H1 (cell line): ENCODE data around the gene BLNK. TPM values are rescaled to one million over a fixed set of nuclear protein-coding genes. Genes with fewer than 3 reads are reported as not detected.

Source experiments
- CTCF ChIA-PET: fragments of 300-600 bp; sonication (Branson Sonifier 250); formaldehyde crosslinking; loops from one replicate; lab custom pipeline; 2021; ENCODE audit not compliant: partially characterized antibody; lab: Charles Lee
- POLR2A ChIA-PET: fragments of 300-600 bp; sonication (Branson Sonifier 250); formaldehyde crosslinking; loops from one replicate; lab custom pipeline; 2021; ENCODE audit warnings: inconsistent platforms; ENCODE audit not compliant: partially characterized antibody; lab: Charles Lee
- DNase-seq, 2 experiments: peaks; one replicate each; pipeline versions ENCODE4 v3.0.0 to v3.0.0-alpha.2; 2010 to 2022; ENCODE audit warnings: low spot score in 2 of 2, low read depth in 1 of 2, mixed read lengths in 1 of 2
- FAIRE-seq: peaks from 2 replicates; lab custom pipeline; 2011; peaks lifted over from hg19 to GRCh38; lab: Jason Lieb, UNC
- H2AFZ ChIP-seq: 2 replicates; pipeline ENCODE4 v1.8.1; 2012; ENCODE audit warnings: low read length, inconsistent platforms
- H2AK5ac ChIP-seq: 2 replicates; pipeline ENCODE4 v1.6.1; 2013; ENCODE audit warnings: low read depth, low read length
- H2BK120ac ChIP-seq: replicated peaks from 2 replicates; pipeline ENCODE3; 2013; ENCODE audit warnings: low read depth, low read length, inconsistent platforms
- H2BK12ac ChIP-seq: 2 replicates; pipeline ENCODE4 v1.6.1; 2013; ENCODE audit warnings: low read depth, low read length
- H2BK15ac ChIP-seq: 2 replicates; pipeline ENCODE4 v1.6.1; 2013; ENCODE audit warnings: low read length
- H2BK20ac ChIP-seq: 2 replicates; pipeline ENCODE4 v1.6.1; 2013; ENCODE audit warnings: low read length
- H2BK5ac ChIP-seq: 2 replicates; pipeline ENCODE4 v1.6.1; 2013; ENCODE audit warnings: low read depth, low read length
- H3K14ac ChIP-seq: 2 replicates; pipeline ENCODE4 v1.6.1; 2013; ENCODE audit warnings: inconsistent platforms; ENCODE audit not compliant: insufficient read length
- H3K18ac ChIP-seq: 2 replicates; pipeline ENCODE4 v1.6.1; 2013; ENCODE audit warnings: low read length; ENCODE audit errors: extremely low read depth
- H3K23ac ChIP-seq: 2 replicates; pipeline ENCODE4 v1.6.1; 2013; ENCODE audit warnings: inconsistent platforms; ENCODE audit not compliant: insufficient read length
- H3K23me2 ChIP-seq: 2 replicates; pipeline ENCODE4 v1.6.1; 2013; ENCODE audit warnings: low read depth, low read length
- H3K27ac ChIP-seq: 2 replicates; pipeline ENCODE4 v1.6.1; 2011; ENCODE audit warnings: low read depth, low read length, inconsistent platforms
- H3K27me3 ChIP-seq, 4 experiments: replicated peaks in 1 of 4; 1 replicate in 1 of 4; 2 replicates in 3 of 4; pipeline versions ENCODE4 v1.6.1 to v1.8.1; 2011 to 2013; ENCODE audit warnings: low read length in 3 of 4, mild to moderate bottlenecking in 3 of 4, inconsistent platforms in 2 of 4, mixed read lengths in 2 of 4, moderate library complexity in 1 of 4; ENCODE audit not compliant: control insufficient read depth in 3 of 4, insufficient read depth in 3 of 4; ENCODE audit errors: extremely low read depth in 1 of 4
- H3K36me3 ChIP-seq, 4 experiments: 2 replicates each; pipeline versions ENCODE4 v1.6.1 to v1.8.1; 2011 to 2013; ENCODE audit warnings: mild to moderate bottlenecking in 4 of 4, low read length in 3 of 4, moderate library complexity in 2 of 4, control low read depth in 1 of 4, inconsistent platforms in 1 of 4; ENCODE audit not compliant: insufficient read depth in 4 of 4, control insufficient read depth in 2 of 4
- H3K4ac ChIP-seq: replicated peaks from 2 replicates; pipeline ENCODE3; 2013; ENCODE audit warnings: low read length, low read depth, mixed read lengths, inconsistent platforms; ENCODE audit not compliant: insufficient read length
- H3K4me1 ChIP-seq, 4 experiments: replicated peaks in 1 of 4; 1 replicate in 1 of 4; 2 replicates in 3 of 4; pipeline versions ENCODE4 v1.6.1 to v1.8.1; 2011 to 2013; ENCODE audit warnings: low read length in 3 of 4, inconsistent platforms in 2 of 4, mixed read lengths in 1 of 4; ENCODE audit not compliant: insufficient read depth in 4 of 4, control insufficient read depth in 3 of 4
- H3K4me2 ChIP-seq, 2 experiments: 2 replicates each; pipeline versions ENCODE4 v1.6.1 to v1.8.1; 2011 to 2013; ENCODE audit warnings: low read depth in 2 of 2, low read length in 2 of 2, control low read depth in 1 of 2, inconsistent platforms in 1 of 2, mild to moderate bottlenecking in 1 of 2; ENCODE audit not compliant: insufficient read depth in 1 of 2
- H3K4me3 ChIP-seq, 4 experiments: fragments of 200-600, 300-600 bp in 1 of 4; sonication (generic), shearing (Covaris generic), sonication (Bioruptor Twin) in 1 of 4; 2 replicates each; pipeline versions ENCODE4 v1.5.1 to v1.8.1; 2011 to 2016; ENCODE audit warnings: low read length in 4 of 4, low read depth in 3 of 4, control low read depth in 2 of 4, inconsistent platforms in 2 of 4, mild to moderate bottlenecking in 2 of 4, mixed read lengths in 1 of 4, moderate library complexity in 1 of 4; ENCODE audit not compliant: insufficient read depth in 2 of 4; ENCODE audit errors: extremely low read depth in 1 of 4
- H3K56ac ChIP-seq: replicated peaks from 2 replicates; pipeline ENCODE3; 2013; ENCODE audit warnings: low read depth, mild to moderate bottlenecking, mixed read lengths, low read length, inconsistent platforms; ENCODE audit not compliant: insufficient read length
- H3K79me1 ChIP-seq: 2 replicates; pipeline ENCODE4 v1.6.1; 2013; ENCODE audit warnings: low read depth, low read length, control low read depth
- H3K79me2 ChIP-seq, 2 experiments: 2 replicates each; pipeline versions ENCODE4 v1.6.1 to v1.8.1; 2012 to 2013; ENCODE audit warnings: low read length in 2 of 2, mild to moderate bottlenecking in 2 of 2, inconsistent platforms in 1 of 2; ENCODE audit not compliant: insufficient read depth in 2 of 2, control insufficient read depth in 1 of 2
- H3K9ac ChIP-seq, 4 experiments: replicated peaks in 1 of 4; 1 replicate in 1 of 4; 2 replicates in 3 of 4; pipeline versions ENCODE4 v1.6.1 to v1.8.1; 2011 to 2013; ENCODE audit warnings: low read depth in 3 of 4, low read length in 3 of 4, control low read depth in 2 of 4, mild to moderate bottlenecking in 2 of 4, moderate library complexity in 2 of 4, inconsistent platforms in 1 of 4; ENCODE audit errors: extremely low read depth in 1 of 4
- H3K9me3 ChIP-seq, 2 experiments: 2 replicates each; pipeline versions ENCODE4 v1.6.1 to v1.8.1; 2012 to 2013; ENCODE audit warnings: mild to moderate bottlenecking in 2 of 2, moderate library complexity in 2 of 2, control low read depth in 1 of 2, inconsistent platforms in 1 of 2, low read depth in 1 of 2, low read length in 1 of 2, mixed read lengths in 1 of 2; ENCODE audit not compliant: insufficient read depth in 2 of 2
- H4K20me1 ChIP-seq, 2 experiments: replicated peaks in 1 of 2; 2 replicates each; pipeline versions ENCODE3 to v1.8.1; 2011 to 2013; ENCODE audit warnings: inconsistent platforms in 2 of 2, low read length in 2 of 2, mild to moderate bottlenecking in 1 of 2; ENCODE audit not compliant: insufficient read depth in 2 of 2, control insufficient read depth in 1 of 2
- H4K5ac ChIP-seq: 2 replicates; pipeline ENCODE4 v1.6.1; 2013; ENCODE audit warnings: low read length, low read depth, mixed read lengths, inconsistent platforms; ENCODE audit not compliant: insufficient read length
- H4K8ac ChIP-seq: 2 replicates; pipeline ENCODE4 v1.8.0; 2013; ENCODE audit warnings: mild to moderate bottlenecking, moderate library complexity, low read length, inconsistent platforms; ENCODE audit not compliant: insufficient read depth; ENCODE audit errors: extremely low read depth
- H4K91ac ChIP-seq: replicated peaks from 2 replicates; pipeline ENCODE3; 2013; ENCODE audit warnings: low read length, mixed read lengths, inconsistent platforms; ENCODE audit not compliant: insufficient read length
- GABPA ChIP-seq: IDR thresholded peaks from 2 replicates; pipeline ENCODE4 v1.6.1; 2011; ENCODE audit warnings: mild to moderate bottlenecking, low read length, moderate library complexity, borderline replicate concordance; ENCODE audit not compliant: insufficient read depth
- JUN ChIP-seq: IDR thresholded peaks from 2 replicates; pipeline ENCODE4 v1.6.1; 2011; ENCODE audit warnings: low read depth, mild to moderate bottlenecking, improper control_type of control experiment, low read length
- NANOG ChIP-seq: IDR thresholded peaks from 2 replicates; pipeline ENCODE4 v1.6.1; 2011; ENCODE audit warnings: low read length, low read depth, mild to moderate bottlenecking, inconsistent platforms; ENCODE audit not compliant: insufficient read depth, poor library complexity, severe bottlenecking
- RBBP5 ChIP-seq: IDR thresholded peaks from 2 replicates; pipeline ENCODE4 v1.7.1; 2012; ENCODE audit warnings: low read depth, mild to moderate bottlenecking, inconsistent platforms, low read length, moderate library complexity, borderline replicate concordance
- SIN3A ChIP-seq, 2 experiments: IDR thresholded peaks in 1 of 2; conservative IDR thresholded peaks in 1 of 2; 2 replicates each; pipeline ENCODE4 v1.6.1; 2011 to 2012; ENCODE audit warnings: low read length in 2 of 2, improper control_type of control experiment in 1 of 2, low read depth in 1 of 2, mild to moderate bottlenecking in 1 of 2
- SRF ChIP-seq: IDR thresholded peaks from 2 replicates; pipeline ENCODE4 v1.6.1; 2011; ENCODE audit warnings: mild to moderate bottlenecking, low read depth, low read length, moderate library complexity
- TAF7 ChIP-seq: optimal IDR thresholded peaks from 2 replicates; pipeline ENCODE3; 2011; ENCODE audit warnings: low read depth, mild to moderate bottlenecking, inconsistent platforms, low read length, moderate library complexity, borderline replicate concordance
- TCF12 ChIP-seq: IDR thresholded peaks from 2 replicates; pipeline ENCODE4 v1.6.1; 2011; ENCODE audit warnings: low read depth, mild to moderate bottlenecking, low read length
- WGBS, 2 experiments: shearing (Covaris generic) in 1 of 2; methylation state at CpG; one replicate each; pipeline versions ENCODE4 v1.1.6 to v1.1.7; 2013 to 2015; ENCODE audit warnings: low lambda C conversion rate in 2 of 2, mixed read lengths in 2 of 2, inconsistent platforms in 1 of 2, low coverage in 1 of 2, missing lambda C conversion rate in 1 of 2; ENCODE audit not compliant: insufficient replicate concordance in 2 of 2, insufficient coverage in 1 of 2, insufficient read length in 1 of 2; ENCODE audit errors: extremely low coverage in 1 of 2, missing lambda C conversion rate in 1 of 2; 5-methylcytosine and 5-hydroxymethylcytosine counted together
- polyA plus RNA-seq, 7 experiments: library from polyadenylated mRNA; depleted of rRNA in 3 of 7; stranded (reverse) in 5 of 7; unstranded in 2 of 7; fragments of >200 nt in 5 of 7; fragments of 200-250 nt in 2 of 7; gene quantifications; 1 replicate in 5 of 7; 2 replicates in 1 of 7; 4 replicates in 1 of 7; pipeline versions ENCODE4 v1.2.1 to v1.2.3, GENCODE V29; 2011 to 2013; ENCODE audit warnings: missing spikeins in 2 of 7, mixed read lengths in 2 of 7
- total RNA-seq: library from RNA; stranded (reverse); fragmentation: NEBNext Ultra II Directional; extraction: Animal tissue kit (Norgen Biotek cat#: 25700); gene quantifications from 2 replicates; pipeline ENCODE4 v1.2.1, GENCODE V29; 2021
- TF ChIP-seq, protein P1 (sequence below): IDR thresholded peaks from 2 replicates; pipeline ENCODE4 v1.6.1; 2012; ENCODE audit warnings: inconsistent platforms

BLNK gene
- total and polyA plus RNA-seq, 2 of the 8 experiments (the other 6 are each of a cell fraction or from before 2014, with no cell fraction given) = not detected

DNA sequence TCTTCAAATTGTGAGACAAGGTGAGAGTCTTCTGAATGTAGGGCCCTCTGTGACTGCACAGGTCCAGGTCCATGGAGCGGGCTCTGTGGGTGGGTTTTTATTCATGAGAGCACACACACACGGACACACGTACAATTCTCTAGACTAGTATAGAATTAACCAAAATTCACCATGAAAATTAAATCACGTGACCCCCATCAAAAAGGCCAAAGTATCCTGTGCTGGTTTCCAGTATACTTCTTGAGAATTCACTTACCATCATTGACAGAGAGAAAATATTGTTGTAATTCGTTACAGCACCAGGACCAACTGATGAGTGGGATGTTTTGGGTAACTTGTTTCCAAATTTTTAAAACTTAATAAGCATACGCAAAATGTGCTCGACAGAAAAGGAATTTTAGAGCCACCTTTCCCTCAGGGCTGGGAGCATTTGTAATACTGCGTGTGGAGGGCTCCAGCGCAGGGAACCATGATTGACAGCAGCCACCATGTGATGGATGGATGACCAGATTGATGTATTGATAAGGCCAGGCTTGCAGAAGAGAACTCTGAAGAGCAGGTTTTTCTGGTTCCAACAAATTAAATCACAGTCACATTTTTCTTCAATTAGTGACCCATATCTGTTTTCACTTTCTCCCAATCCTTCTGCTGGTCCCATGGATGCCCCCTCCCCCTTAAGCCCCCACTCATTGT lies 18.0 kb upstream of the BLNK start:
- Histone ChIP-seq H3K18ac (no peak overlapping the region), H3K14ac (no peak overlapping the region), H3K23me2 (no peaks in the 10 kb centered on the region), H2BK12ac (no peak overlapping the region), H2BK20ac (no peak overlapping the region), H3K27ac (no peak overlapping the region), H3K56ac (no peak overlapping the region), H3K4me1 (peaks cover 0 to 3% (median 0%) of the 10 kb centered on the region in 4 experiments; a peak in 2 of 7 replicates), H3K9me3 (no peaks in the 10 kb centered on the region), H3K9ac (no peak overlapping the region), H3K36me3 (no peaks in the 10 kb centered on the region), H4K20me1 (no peaks in the 10 kb centered on the region), H3K27me3 (no peaks in the 10 kb centered on the region), H3K4me3 (no peak overlapping the region), H3K23ac (no peak overlapping the region), H3K79me1 (no peaks in the 10 kb centered on the region), H4K5ac (no peak overlapping the region), H3K79me2 (no peaks in the 10 kb centered on the region), H2AFZ (no peak overlapping the region), H3K4me2 (no peak overlapping the region), H2BK15ac (no peak overlapping the region), H3K4ac (no peak overlapping the region), H2BK120ac (no peak overlapping the region), H2BK5ac (no peak overlapping the region), H4K8ac (no peak overlapping the region), H2AK5ac (no peak overlapping the region), H4K91ac (no peak overlapping the region)
- WGBS, 2 experiments = 87% methylated on average over 9 of the region's 9 CpGs; no CpG with 5 or more reads in 1 of the 2 experiments
- POLR2A ChIA-PET = no interaction called here
- TF ChIP-seq SIN3A (conservative IDR thresholded peaks at IDR 0.05 in 1 of 2, IDR thresholded peaks at IDR 0.05 in 1 of 2; ENCODE audit: low read depth in 1 of 2, low read length in 2 of 2) (no peak), NANOG (no peak), GABPA (no peak), JUN (no peak), SRF (no peak), TCF12 (no peak), RBBP5 (no peak), TAF7 (no peak)
- TF ChIP-seq, protein P1, sequence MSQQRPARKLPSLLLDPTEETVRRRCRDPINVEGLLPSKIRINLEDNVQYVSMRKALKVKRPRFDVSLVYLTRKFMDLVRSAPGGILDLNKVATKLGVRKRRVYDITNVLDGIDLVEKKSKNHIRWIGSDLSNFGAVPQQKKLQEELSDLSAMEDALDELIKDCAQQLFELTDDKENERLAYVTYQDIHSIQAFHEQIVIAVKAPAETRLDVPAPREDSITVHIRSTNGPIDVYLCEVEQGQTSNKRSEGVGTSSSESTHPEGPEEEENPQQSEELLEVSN = no peak
- FAIRE-seq (no peak), DNase-seq (no peak)
- CTCF ChIA-PET = no interaction called here
